Fibroblast of the aortic adventitia (primary cell): ENCODE results near the gene CAV2. TPM values are rescaled to one million over a fixed set of nuclear protein-coding genes. Genes with fewer than 3 reads are reported as not detected.

Experiments
- DNase-seq: peaks from one replicate; pipeline ENCODE4 v3.0.0-alpha.2; 2010; ENCODE audit warnings: low read depth
- H3K4me3 ChIP-seq: 2 replicates; pipeline ENCODE4 v1.5.1; 2011; ENCODE audit warnings: low read depth, mild to moderate bottlenecking, control low read depth, low read length, moderate library complexity
- CTCF ChIP-seq: IDR thresholded peaks from 2 replicates; pipeline ENCODE4 v1.5.1; 2011; ENCODE audit warnings: mild to moderate bottlenecking, low read length, control low read depth, inconsistent platforms; ENCODE audit not compliant: insufficient read depth
- total RNA-seq: library from RNA; depleted of rRNA; stranded (reverse); fragments of >200 nt; gene quantifications from 2 replicates; pipeline ENCODE4 v1.2.3, GENCODE V29; 2012; ENCODE audit warnings: low replicate concordance

CAV2 gene
- total RNA-seq, 1 donor = 113 TPM

DNA sequence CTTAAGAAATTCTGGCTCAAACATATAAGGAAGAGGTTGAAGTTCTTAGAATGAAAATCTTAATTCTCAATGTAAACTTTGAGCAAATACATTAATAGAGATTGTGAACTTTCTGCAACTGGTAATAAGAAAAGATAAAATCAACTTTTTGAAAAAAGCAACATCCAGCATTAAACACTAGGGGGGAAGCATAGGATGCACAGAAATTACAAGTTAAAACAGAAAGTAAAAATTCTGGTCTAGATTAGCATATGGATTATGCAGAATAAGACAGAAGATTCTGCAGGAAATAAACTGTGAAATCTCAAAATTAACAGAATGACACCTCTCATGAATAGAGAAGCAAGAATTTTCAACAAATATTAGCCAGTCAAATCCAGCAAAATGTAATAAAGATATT lies 38.0 kb upstream of the CAV2 start:
- DNase-seq = no peak
- no peak overlapping the region for H3K4me3 ChIP-seq
- TF ChIP-seq CTCF = peak; percentile 49

GRCh38 chr7:116463956-116464355 lies 35.6 kb upstream of the CAV2 start:
- TF ChIP-seq CTCF = no peak
- DNase-seq = no peak

DNA sequence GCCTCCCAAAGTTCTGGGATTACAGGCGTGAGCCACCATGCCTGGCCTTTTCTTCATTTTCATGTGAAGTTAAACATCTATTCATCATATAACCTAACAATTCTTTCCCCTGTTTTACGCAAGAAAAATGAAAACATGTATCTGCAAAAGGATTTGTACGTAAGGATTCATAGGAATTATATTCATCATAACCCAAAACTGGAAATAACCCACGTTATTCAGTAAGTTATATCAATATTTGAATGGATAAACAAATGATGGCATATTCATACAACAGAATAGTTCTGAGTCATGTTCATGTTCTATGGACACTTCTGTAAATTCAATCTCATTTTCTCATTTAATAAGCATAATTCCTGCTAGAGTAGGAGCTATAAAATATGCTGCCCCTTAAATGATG lies 35.2 kb upstream of the CAV2 start:
- no peak overlapping the region for H3K4me3 ChIP-seq
- TF ChIP-seq CTCF = no peak
- DNase-seq = no peak

More at GRCh38 chr7:116463956-116464355, 35.6 kb upstream of the CAV2 start:
- no peak overlapping the region for H3K4me3 ChIP-seq

GRCh38 chr7:116465125-116465524 lies 34.4 kb upstream of the CAV2 start:
- no peak for TF ChIP-seq CTCF
- no peak for DNase-seq
- H3K4me3 ChIP-seq = no peak overlapping the region

- no peak for TF ChIP-seq CTCF
- no peak overlapping the region for H3K4me3 ChIP-seq
Observed at GRCh38 chr7:116468534-116468933, 31.0 kb upstream of the CAV2 start.

GRCh38 chr7:116477625-116478024 lies 21.9 kb upstream of the CAV2 start:
- DNase-seq = no peak
- H3K4me3 ChIP-seq = no peak overlapping the region
- no peak for TF ChIP-seq CTCF

More at GRCh38 chr7:116468534-116468933, 31.0 kb upstream of the CAV2 start:
- no peak for DNase-seq

GRCh38 chr7:116478834-116479233 lies 20.7 kb upstream of the CAV2 start:
- H3K4me3 ChIP-seq = no peak overlapping the region
- no peak for TF ChIP-seq CTCF
- no peak for DNase-seq
